Spleen (tissue), 11 donors: ENCODE data around the gene CALB2. TPM values are rescaled to one million over a fixed set of nuclear protein-coding genes. Genes with fewer than 3 reads are reported as not detected.

Experiments used
- DNase-seq: peaks from one replicate; pipeline ENCODE4 v3.0.0-alpha.2; 2020
- H3K27ac ChIP-seq, 8 donors: fragments of 200-600 bp; sonication (generic) in 7 of 8; 1 replicate in 4 of 8; 2 replicates in 4 of 8; pipeline versions ENCODE4 v1.5.0 to v1.8.0; 2016 to 2021; ENCODE audit warnings: inconsistent platforms in 4 of 8, mild to moderate bottlenecking in 4 of 8, moderate library complexity in 1 of 8
- H3K27me3 ChIP-seq, 7 donors: fragments of 200-600 bp; sonication (generic) in 6 of 7; replicated peaks in 1 of 7; 1 replicate in 4 of 7; 2 replicates in 3 of 7; pipeline versions ENCODE4 v1.5.0 to v1.8.0; 2016 to 2021; ENCODE audit warnings: inconsistent platforms in 3 of 7, mild to moderate bottlenecking in 1 of 7
- H3K36me3 ChIP-seq, 6 donors: fragments of 200-600 bp; sonication (generic) in 5 of 6; 1 replicate in 4 of 6; 2 replicates in 2 of 6; pipeline versions ENCODE4 v1.5.0 to v1.8.0; 2016 to 2021; ENCODE audit warnings: inconsistent platforms in 2 of 6
- H3K4me1 ChIP-seq, 6 donors: fragments of 200-600 bp; sonication (generic) in 5 of 6; 1 replicate in 3 of 6; 2 replicates in 3 of 6; pipeline versions ENCODE4 v1.5.0 to v1.8.0; 2016 to 2021; ENCODE audit warnings: inconsistent platforms in 3 of 6
- H3K4me3 ChIP-seq, 8 donors: fragments of 200-600 bp; sonication (generic) in 7 of 8; 1 replicate in 4 of 8; 2 replicates in 4 of 8; pipeline versions ENCODE4 v1.5.0 to v1.8.0; 2016 to 2021; ENCODE audit warnings: inconsistent platforms in 4 of 8, mild to moderate bottlenecking in 4 of 8, moderate library complexity in 2 of 8
- H3K9me3 ChIP-seq, 8 donors: fragments of 200-600 bp; sonication (generic) in 7 of 8; 1 replicate in 4 of 8; 2 replicates in 4 of 8; pipeline versions ENCODE4 v1.5.0 to v1.8.0; 2016 to 2021; ENCODE audit warnings: inconsistent platforms in 4 of 8
- CTCF ChIP-seq, 11 experiments: fragments of 200-600 bp in 7 of 11; fragments of 450-650 bp in 4 of 11; sonication (generic) in 4 of 11; IDR thresholded peaks in 8 of 11; conservative IDR thresholded peaks in 3 of 11; 1 replicate in 7 of 11; 2 replicates in 4 of 11; pipeline versions ENCODE4 v1.4.0 to v1.8.0; 2016 to 2021; ENCODE audit warnings: antibody characterized with exemption in 11 of 11, inconsistent platforms in 4 of 11, mild to moderate bottlenecking in 1 of 11
- POLR2A ChIP-seq, 3 donors: fragments of 450-650 bp; IDR thresholded peaks; one replicate each; pipeline ENCODE4 v1.5.1; 2017; ENCODE audit warnings: antibody characterized with exemption in 3 of 3, mild to moderate bottlenecking in 1 of 3
- POLR2AphosphoS5 ChIP-seq, 3 donors: sonication (generic); formaldehyde crosslinking; IDR thresholded peaks; one replicate each; pipeline ENCODE4 v1.5.1; 2017; ENCODE audit warnings: antibody characterized with exemption in 3 of 3
- WGBS, 5 donors: extraction: QIAGEN DNeasy Blood & Tissue Kit in 3 of 5; methylation state at CpG; one replicate each; pipeline versions ENCODE4 v1.1.5 to v1.1.7; 2013 to 2018; 5-methylcytosine and 5-hydroxymethylcytosine counted together
- intact Hi-C: fragments of 100-400 bp; cut with DNase I; formaldehyde crosslinking; loops from one replicate; pipeline ENCODE4 v1.15.0; 2023; ENCODE audit warnings: low total_unique reads
- polyA plus RNA-seq, 3 donors: library from polyadenylated mRNA; stranded (reverse); fragments of 200-250 nt; gene quantifications; one replicate each; pipeline ENCODE4 v1.2.1, GENCODE V29; 2013
- total RNA-seq, 7 donors: library from RNA; depleted of rRNA in 3 of 7; stranded (reverse); fragments of >200 nt in 3 of 7; fragmentation: NEBNext Ultra II Directional in 4 of 7; extraction: Animal tissue kit (Norgen Biotek cat#: 25700) in 4 of 7; gene quantifications; one replicate each; pipeline versions ENCODE4 v1.1.0 to v1.2.1, GENCODE V29; 2016 to 2021
- donor health status: healthy with polysubstance abuse.
- donor health status: DM: no; HTN: no; CAD: no; lungs with moderate emphysema.
- donor health status: DM: no; HTN: no; CAD: no.
- donor health status: Bipolar disorder and iron deficiency.
- donor health status: healthy.
- donor health status: DM: no; HTN: no; CAD: no.
- donor health status: DM: yes; HTN: yes; CAD: no.

CALB2 gene
- total and polyA plus RNA-seq, 10 donors: 0.04 to 0.12 (median 0.06) TPM; not detected in 7

DNA sequence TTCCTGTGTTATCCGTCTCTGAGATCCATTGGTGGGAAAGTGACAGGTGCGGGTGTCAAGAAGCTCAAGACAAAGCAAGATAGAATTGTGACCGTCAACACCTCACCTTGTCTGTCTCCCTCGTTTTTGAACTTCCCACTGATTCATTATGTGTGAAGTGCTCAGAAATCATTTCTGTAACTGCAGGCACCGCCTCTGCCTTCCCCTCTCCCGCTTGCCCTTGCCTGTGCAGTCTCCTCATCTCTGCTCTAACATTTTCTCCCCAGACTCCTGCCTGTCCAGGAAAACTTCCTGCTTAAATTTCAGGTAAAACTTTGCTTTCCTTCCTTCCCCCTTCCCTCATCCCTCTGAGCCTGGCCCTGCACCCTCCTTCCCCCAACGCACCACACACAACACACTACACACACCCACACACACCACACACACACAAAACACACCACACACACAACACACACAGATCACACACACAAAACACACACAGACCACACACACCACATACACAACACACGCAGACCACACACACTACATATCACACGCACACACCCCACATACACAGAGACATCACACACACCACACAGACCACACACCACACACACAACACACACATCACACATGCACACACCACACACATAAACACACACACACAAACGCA lies 25.7 kb downstream of the CALB2 start:
- TF ChIP-seq CTCF (IDR thresholded peaks at IDR 0.05 in 8 of 11, conservative IDR thresholded peaks at IDR 0.05 in 3 of 11): no peak
- TF ChIP-seq POLR2AphosphoS5 (IDR thresholded peaks at IDR 0.05): no peak
- no peak for TF ChIP-seq POLR2A (IDR thresholded peaks at IDR 0.05)
- intact Hi-C loops: no loop called here
- Histone ChIP-seq H3K36me3 (no peaks in the 10 kb centered on the region), H3K27ac (no peak overlapping the region), H3K27me3 (peaks cover 0 to 68% (median 6%) of the 10 kb centered on the region in 7 donors), H3K4me1 (no peaks in the 10 kb centered on the region), H3K4me3 (no peak overlapping the region), H3K9me3 (no peaks in the 10 kb centered on the region)
- WGBS, 5 donors: 70 to 73% (median 71%) methylated on average over 10 of the region's 10 CpGs
- no peak for DNase-seq

- DNase-seq: no peak
- H3K27me3 ChIP-seq: peaks cover 0 to 59% (median 9%) of the 10 kb centered on the region in 7 donors
- intact Hi-C loops: no loop called here
- no peak overlapping the region for H3K4me3 ChIP-seq
- 11 to 20% (median 17%) methylated on average over 7 to 9 of the region's 9 CpGs for WGBS, 5 donors
- H3K9me3 ChIP-seq: no peaks in the 10 kb centered on the region
- TF ChIP-seq POLR2A (IDR thresholded peaks at IDR 0.05) (no peak), POLR2AphosphoS5 (IDR thresholded peaks at IDR 0.05) (no peak), CTCF (IDR thresholded peaks at IDR 0.05 in 8 of 11, conservative IDR thresholded peaks at IDR 0.05 in 3 of 11) (no peak)
- no peak overlapping the region for H3K27ac ChIP-seq
- no peaks in the 10 kb centered on the region for H3K4me1 ChIP-seq
- no peaks in the 10 kb centered on the region for H3K36me3 ChIP-seq
These were observed 28.7 kb downstream of the CALB2 start for GRCh38 chr16:71387045-71387871.

GRCh38 chr16:71389330-71389729 lies 30.8 kb downstream of the CALB2 start:
- no peaks in the 10 kb centered on the region for H3K4me1 ChIP-seq
- DNase-seq: no peak
- no peak overlapping the region for H3K4me3 ChIP-seq
- WGBS, 5 donors: 77 to 83% (median 79%) methylated on average over 7 of the region's 7 CpGs
- no peak overlapping the region for H3K27ac ChIP-seq
- H3K36me3 ChIP-seq: no peaks in the 10 kb centered on the region
- peaks cover 0 to 59% (median 9%) of the 10 kb centered on the region in 7 donors for H3K27me3 ChIP-seq
- TF ChIP-seq POLR2A (IDR thresholded peaks at IDR 0.05) (no peak), CTCF (IDR thresholded peaks at IDR 0.05 in 8 of 11, conservative IDR thresholded peaks at IDR 0.05 in 3 of 11) (no peak), POLR2AphosphoS5 (IDR thresholded peaks at IDR 0.05) (no peak)
- H3K9me3 ChIP-seq: no peaks in the 10 kb centered on the region
- intact Hi-C loops: no loop called here

DNA sequence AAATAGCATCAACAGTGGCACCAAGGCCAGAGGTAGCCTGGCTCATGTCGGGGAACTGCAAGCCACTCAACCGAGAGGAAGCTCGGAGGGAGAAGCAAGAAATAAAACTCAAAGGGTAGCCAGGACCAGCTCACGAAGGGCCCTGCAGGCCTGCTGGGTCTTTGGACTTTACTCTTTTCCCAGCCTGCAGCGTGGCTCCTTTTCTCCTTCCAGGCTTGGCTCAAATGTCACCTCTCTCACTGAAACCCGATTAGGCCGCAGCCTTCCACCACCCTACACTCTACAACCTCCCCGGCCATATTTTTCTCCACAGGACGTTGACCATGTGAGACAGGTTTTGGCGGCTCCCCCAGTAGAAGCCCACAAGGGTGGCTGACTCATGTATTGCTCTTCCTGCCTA lies 38.1 kb downstream of the CALB2 start:
- TF ChIP-seq POLR2AphosphoS5 (IDR thresholded peaks at IDR 0.05) (no peak), CTCF (IDR thresholded peaks at IDR 0.05 in 8 of 11, conservative IDR thresholded peaks at IDR 0.05 in 3 of 11) (no peak), POLR2A (IDR thresholded peaks at IDR 0.05) (no peak)
- no peak for DNase-seq

More for the DNA sequence above, 38.1 kb downstream of the CALB2 start:
- WGBS, 5 donors: 66 to 83% (median 70%) methylated on average over 10 of the region's 10 CpGs
- Histone ChIP-seq H3K9me3 (no peaks in the 10 kb centered on the region), H3K4me1 (no peaks in the 10 kb centered on the region), H3K4me3 (no peak overlapping the region), H3K36me3 (no peaks in the 10 kb centered on the region), H3K27ac (no peak overlapping the region), H3K27me3 (peaks cover 0 to 17% (median 0%) of the 10 kb centered on the region in 7 donors)
- intact Hi-C loops: no loop called here
